IMR-90 (cell line): Measurements from ENCODE around the gene CNOT2. TPM values are rescaled to one million over a fixed set of nuclear protein-coding genes. Genes with fewer than 3 reads are reported as not detected.

Source experiments
- ATAC-seq: fragments of 200-7000 bp; cut with Tn5 transposase; 2 replicates; pipeline ENCODE4 v1.9.1; 2020; ENCODE audit warnings: low read depth, mild to moderate bottlenecking, moderate library complexity
- BruUV-seq: library from RNA; stranded (reverse); fragments of 400-500 nt; replicated peaks from 2 replicates; lab custom pipeline; 2021; lab: Mats Ljungman, UMichigan
- CTCF ChIA-PET: fragments of 300-600 bp; formaldehyde crosslinking; extraction: SDS; loops from one replicate; lab custom pipeline; 2021; ENCODE audit warnings: antibody characterized with exemption; lab: Yijun Ruan, JAX
- POLR2A ChIA-PET: fragments of 300-600 bp; sonication (Branson Sonifier 250); formaldehyde crosslinking; loops from one replicate; lab custom pipeline; 2022; ENCODE audit warnings: antibody characterized with exemption; ENCODE audit not compliant: unreplicated experiment; lab: Charles Lee
- DNase-seq: peaks from one replicate; pipeline ENCODE4 v3.0.0; 2013
- H2AFZ ChIP-seq: replicated peaks from 2 replicates; pipeline ENCODE3; 2013; ENCODE audit warnings: low read length, mild to moderate bottlenecking; ENCODE audit not compliant: poor library complexity
- H2AK5ac ChIP-seq: 2 replicates; pipeline ENCODE4 v1.6.1; 2013; ENCODE audit warnings: low read depth, low read length, inconsistent platforms
- H2AK9ac ChIP-seq: replicated peaks from 2 replicates; pipeline ENCODE3; 2013; ENCODE audit warnings: mild to moderate bottlenecking, low read depth, low read length, moderate library complexity; ENCODE audit not compliant: poor library complexity
- H2BK120ac ChIP-seq: 2 replicates; pipeline ENCODE4 v1.6.1; 2013; ENCODE audit warnings: low read depth, low read length, inconsistent platforms
- H2BK15ac ChIP-seq: 3 replicates; pipeline ENCODE4 v1.6.1; 2013; ENCODE audit warnings: low read depth, low read length, inconsistent platforms
- H2BK20ac ChIP-seq: 2 replicates; pipeline ENCODE4 v1.6.1; 2013; ENCODE audit warnings: low read depth, mild to moderate bottlenecking, inconsistent platforms, low read length, moderate library complexity
- H2BK5ac ChIP-seq: 2 replicates; pipeline ENCODE4 v1.6.1; 2013; ENCODE audit warnings: mild to moderate bottlenecking, low read depth, low read length, inconsistent platforms; ENCODE audit not compliant: poor library complexity, severe bottlenecking
- H3K14ac ChIP-seq: replicated peaks from 2 replicates; pipeline ENCODE4 v1.6.1; 2013; ENCODE audit warnings: low read depth, low read length, inconsistent platforms
- H3K18ac ChIP-seq: 2 replicates; pipeline ENCODE4 v1.6.1; 2013; ENCODE audit warnings: low read depth, low read length, control low read depth
- H3K23ac ChIP-seq: 2 replicates; pipeline ENCODE4 v1.6.1; 2013; ENCODE audit warnings: low read depth, low read length, inconsistent platforms
- H3K27ac ChIP-seq: 2 replicates; pipeline ENCODE4 v1.5.1; 2013; ENCODE audit warnings: mild to moderate bottlenecking, control low read depth, low read length; ENCODE audit not compliant: insufficient read depth
- H3K27me3 ChIP-seq: 2 replicates; pipeline ENCODE4 v1.6.1; 2013; ENCODE audit warnings: low read length; ENCODE audit not compliant: control insufficient read depth, insufficient read depth
- H3K36me3 ChIP-seq: 2 replicates; pipeline ENCODE4 v1.6.1; 2013; ENCODE audit warnings: low read length, mixed read lengths; ENCODE audit not compliant: control insufficient read depth, insufficient read depth
- H3K4ac ChIP-seq: 2 replicates; pipeline ENCODE4 v1.6.1; 2013; ENCODE audit warnings: low read depth, low read length, inconsistent platforms
- H3K4me1 ChIP-seq: 2 replicates; pipeline ENCODE4 v1.6.1; 2013; ENCODE audit warnings: low read length, mixed read lengths; ENCODE audit not compliant: control insufficient read depth, insufficient read depth
- H3K4me2 ChIP-seq: 2 replicates; pipeline ENCODE4 v1.6.1; 2013; ENCODE audit warnings: low read depth, mild to moderate bottlenecking, control low read depth, low read length, moderate library complexity
- H3K4me3 ChIP-seq: 2 replicates; pipeline ENCODE4 v1.5.1; 2013; ENCODE audit warnings: low read depth, mild to moderate bottlenecking, control low read depth, low read length, moderate library complexity; ENCODE audit not compliant: insufficient read depth
- H3K56ac ChIP-seq: 2 replicates; pipeline ENCODE4 v1.6.1; 2013; ENCODE audit warnings: low read length, inconsistent platforms; ENCODE audit not compliant: insufficient read depth; ENCODE audit errors: extremely low read depth
- H3K79me1 ChIP-seq, 2 experiments: 2 replicates each; pipeline ENCODE4 v1.6.1; 2013; ENCODE audit warnings: low read length in 2 of 2, inconsistent platforms in 1 of 2, low read depth in 1 of 2
- H3K9ac ChIP-seq: 2 replicates; pipeline ENCODE4 v1.6.1; 2013; ENCODE audit warnings: low read depth, low read length, control low read depth
- H3K9me1 ChIP-seq: 2 replicates; pipeline ENCODE4 v1.6.1; 2013; ENCODE audit warnings: low read length, inconsistent platforms; ENCODE audit not compliant: insufficient read depth
- H3K9me3 ChIP-seq: 2 replicates; pipeline ENCODE4 v1.6.1; 2013; ENCODE audit warnings: low read length; ENCODE audit not compliant: control insufficient read depth, insufficient read depth
- H4K20me1 ChIP-seq: 2 replicates; pipeline ENCODE4 v1.6.1; 2013; ENCODE audit warnings: low read length, inconsistent platforms; ENCODE audit not compliant: insufficient read depth
- H4K5ac ChIP-seq: 2 replicates; pipeline ENCODE4 v1.6.1; 2013; ENCODE audit warnings: mild to moderate bottlenecking, low read depth, low read length, control low read depth
- H4K8ac ChIP-seq, 2 experiments: 2 replicates each; pipeline ENCODE4 v1.6.1; 2013; ENCODE audit warnings: low read depth in 2 of 2, low read length in 2 of 2, control low read depth in 1 of 2, inconsistent platforms in 1 of 2
- H4K91ac ChIP-seq: 2 replicates; pipeline ENCODE4 v1.6.1; 2013; ENCODE audit warnings: low read depth, low read length, inconsistent platforms; ENCODE audit not compliant: insufficient read depth
- BHLHE40 ChIP-seq: fragments of 150-350 bp; IDR thresholded peaks from 2 replicates; pipeline ENCODE4 v1.6.1; 2016; ENCODE audit warnings: mild to moderate bottlenecking, low read depth, low read length
- CEBPB ChIP-seq: IDR thresholded peaks from 2 replicates; pipeline ENCODE4 v1.6.1; 2012; ENCODE audit warnings: low read depth, low read length, improper control_type of control experiment
- CHD1 ChIP-seq: IDR thresholded peaks from 2 replicates; pipeline ENCODE4 v1.6.1; 2012; ENCODE audit warnings: low read depth, low read length, improper control_type of control experiment
- CTCF ChIP-seq: conservative IDR thresholded peaks from 2 replicates; pipeline ENCODE4 v1.5.1; 2012; ENCODE audit warnings: mild to moderate bottlenecking, low read depth, low read length, improper control_type of control experiment
- ELK1 ChIP-seq: fragments of 150-350 bp; IDR thresholded peaks from 2 replicates; pipeline ENCODE4 v1.6.1; 2016; ENCODE audit warnings: low read depth, mild to moderate bottlenecking, low read length, moderate library complexity, borderline replicate concordance
- FOS ChIP-seq: fragments of 150-350 bp; IDR thresholded peaks from 2 replicates; pipeline ENCODE4 v1.6.1; 2016; ENCODE audit warnings: low read depth, low read length
- MAFK ChIP-seq: IDR thresholded peaks from 2 replicates; pipeline ENCODE4 v1.6.1; 2012; ENCODE audit warnings: low read depth, low read length, improper control_type of control experiment
- MXI1 ChIP-seq: IDR thresholded peaks from 2 replicates; pipeline ENCODE4 v1.6.1; 2012; ENCODE audit warnings: low read depth, mild to moderate bottlenecking, low read length, moderate library complexity, borderline replicate concordance
- NFE2L2 ChIP-seq: fragments of 150-350 bp; IDR thresholded peaks from 2 replicates; pipeline ENCODE4 v1.6.1; 2016; ENCODE audit warnings: low read depth, mild to moderate bottlenecking, low read length
- POLR2A ChIP-seq: IDR thresholded peaks from 2 replicates; pipeline ENCODE4 v1.6.1; 2012; ENCODE audit warnings: mild to moderate bottlenecking, low read depth, low read length
- RAD21 ChIP-seq: IDR thresholded peaks from 2 replicates; pipeline ENCODE4 v1.6.1; 2012; ENCODE audit warnings: low read length, improper control_type of control experiment
- RCOR1 ChIP-seq: IDR thresholded peaks from 2 replicates; pipeline ENCODE4 v1.6.1; 2012; ENCODE audit warnings: mild to moderate bottlenecking, low read length, improper control_type of control experiment; ENCODE audit not compliant: insufficient replicate concordance
- RFX5 ChIP-seq: IDR thresholded peaks from 2 replicates; pipeline ENCODE4 v1.8.0; 2012; ENCODE audit warnings: low read depth, mild to moderate bottlenecking, low read length, moderate library complexity
- SMC3 ChIP-seq: fragments of 150-350 bp; IDR thresholded peaks from 2 replicates; pipeline ENCODE4 v1.6.1; 2016; ENCODE audit warnings: low read depth, mild to moderate bottlenecking, antibody characterized with exemption, low read length, moderate library complexity
- WGBS, 2 experiments: methylation state at CpG; one replicate each; pipeline versions ENCODE4 v1.1.5 to v1.1.7; 2013; ENCODE audit warnings: missing lambda C conversion rate in 2 of 2; ENCODE audit not compliant: insufficient read length in 1 of 2; ENCODE audit errors: extremely low coverage in 2 of 2; 5-methylcytosine and 5-hydroxymethylcytosine counted together
- dilution Hi-C: fragments of 300-500 bp; cut with HindIII; formaldehyde crosslinking; loops from one replicate; pipeline ENCODE4 v1.14.3; 2018; ENCODE audit warnings: low sequenced_read_pairs; ENCODE audit not compliant: unreplicated experiment
- in situ Hi-C: fragments of 300-500 bp; cut with MboI; formaldehyde crosslinking; loops from 3 replicates; pipeline ENCODE4 v1.14.3; 2019; ENCODE audit warnings: low sequenced_read_pairs, inconsistent platforms, mixed read lengths
- intact Hi-C: fragments of 100-400 bp; cut with micrococcal nuclease; formaldehyde crosslinking; loops from 2 replicates; pipeline ENCODE4 v1.10.0; 2022
- polyA plus RNA-seq, 3 experiments: library from polyadenylated mRNA; depleted of rRNA; stranded (reverse); fragments of >200 nt; gene quantifications; 2 replicates each; pipeline ENCODE4 v1.2.3, GENCODE V29; 2012; ENCODE audit warnings: low replicate concordance in 1 of 3
- total RNA-seq: library from RNA; depleted of rRNA; stranded (reverse); fragments of >200 nt; gene quantifications from 2 replicates; pipeline ENCODE4 v1.2.3, GENCODE V29; 2012

The CNOT2 gene
- total and polyA plus RNA-seq, 2 of the 4 experiments (the other 2 are of a cell fraction), result 63.4 to 159 TPM

GRCh38 chr12:70277973-70278372, 34.7 kb downstream of the CNOT2 start:
- Histone ChIP-seq H3K79me1 (peaks cover 9 to 29% of the 10 kb centered on the region in 2 experiments; a peak in 3 of 4 replicates), H3K23ac (no peak overlapping the region), H3K14ac (no peak overlapping the region), H3K4ac (no peak overlapping the region), H3K9ac (no peak overlapping the region), H3K4me1 (no peaks in the 10 kb centered on the region), H2AFZ (no peak overlapping the region), H3K9me3 (no peaks in the 10 kb centered on the region), H2BK5ac (no peak overlapping the region), H2AK5ac (no peak overlapping the region), H2BK15ac (no peak overlapping the region), H3K18ac (no peak overlapping the region), H3K4me3 (no peak overlapping the region), H3K4me2 (no peak overlapping the region), H3K27me3 (no peaks in the 10 kb centered on the region), H2BK120ac (no peak overlapping the region), H3K27ac (no peak overlapping the region), H3K9me1 (no peaks in the 10 kb centered on the region), H4K20me1 (peaks cover 23% of the 10 kb centered on the region), H4K8ac (no peak overlapping the region), H2BK20ac (no peak overlapping the region), H3K36me3 (peaks cover 3% of the 10 kb centered on the region; the same call in 1 of the 2 replicates), H2AK9ac (no peak overlapping the region), H4K91ac (no peak overlapping the region), H4K5ac (no peak overlapping the region), H3K56ac (no peak overlapping the region)
- DNase-seq (no peak), ATAC-seq (no peak)
- POLR2A ChIA-PET, result no interaction called here
- intact Hi-C loops, result no loop called here
- no peak for TF ChIP-seq ELK1
- TF ChIP-seq BHLHE40, result no peak
- TF ChIP-seq MXI1, result no peak
- TF ChIP-seq RAD21, result no peak
- no peak for TF ChIP-seq RFX5
- TF ChIP-seq CTCF, result no peak
- no peak for TF ChIP-seq FOS
- no peak for TF ChIP-seq NFE2L2
- TF ChIP-seq RCOR1, result no peak
- no peak for TF ChIP-seq POLR2A
- TF ChIP-seq SMC3, result no peak
- no peak for TF ChIP-seq CEBPB
- TF ChIP-seq CHD1, result no peak
- no peak for TF ChIP-seq MAFK
- WGBS, 2 experiments, result no CpG with 5 or more reads among the region's 8 CpGs
- CTCF ChIA-PET, result interaction anchor here (1.0 kb wide), 1 partner anchor 39 kb away, joined by 3 read pairs; no protein-coding TSS in a partner anchor
- dilution Hi-C loops, result no loop called here
- BruUV-seq, result no TSS peak
- in situ Hi-C loops, result no loop called here
